HCT116 (cell line): ENCODE results near the gene NUCB1. TPM values are rescaled to one million over a fixed set of nuclear protein-coding genes. Genes with fewer than 3 reads are reported as not detected.
A peak's percentile ranks its signal among the peaks of the same experiment; 100 is the strongest.

ENCODE experiments used
- ATAC-seq: fragments of 200-7000 bp; cut with Tn5 transposase; 2 replicates; pipeline ENCODE4 v1.9.1; 2020; ENCODE audit warnings: mild to moderate bottlenecking, moderate library complexity
- BruUV-seq: library from RNA; stranded (reverse); fragments of 400-500 nt; replicated peaks from 2 replicates; lab custom pipeline; 2021; lab: Mats Ljungman, UMichigan
- CTCF ChIA-PET: fragments of 300-600 bp; sonication (Branson Sonifier 250); formaldehyde crosslinking; loops from one replicate; lab custom pipeline; 2021; ENCODE audit warnings: antibody characterized with exemption; lab: Charles Lee
- POLR2A ChIA-PET: fragments of 300-600, 350-600 bp; sonication (Branson Sonifier 250); formaldehyde crosslinking; loops from one replicate; lab custom pipeline; 2021; ENCODE audit warnings: antibody characterized with exemption; lab: Charles Lee
- RAD21 ChIA-PET, 2 experiments: fragments of 300-600 bp; sonication (Branson Sonifier 250); formaldehyde crosslinking; loops; one replicate each; lab custom pipeline; 2023; ENCODE audit warnings: low total read pairs in 2 of 2; ENCODE audit not compliant: uncharacterized antibody in 2 of 2, unreplicated experiment in 2 of 2, low non-redundant PET in 1 of 2; lab: Charles Lee
- DNase-seq: peaks from one replicate; pipeline ENCODE4 v3.0.0-alpha.2; 2010; ENCODE audit warnings: low read depth, low spot score
- H2AFZ ChIP-seq: fragments of 200-600 bp; shearing (Covaris generic), sonication (generic); 2 replicates; pipeline ENCODE4 v1.6.1; 2017; ENCODE audit warnings: low read depth, mixed run types, mixed read lengths, antibody characterized with exemption, low read length; ENCODE audit not compliant: poor library complexity, severe bottlenecking
- H3K27ac ChIP-seq: 2 replicates; pipeline ENCODE4 v1.5.1; 2012; ENCODE audit warnings: low read depth, low read length
- H3K27me3 ChIP-seq: fragments of 200-600 bp; sonication (generic); 2 replicates; pipeline ENCODE4 v1.6.1; 2016; ENCODE audit warnings: mixed run types, low read length, mixed read lengths; ENCODE audit not compliant: insufficient read depth
- H3K36me3 ChIP-seq, 2 experiments: fragments of 200-500 bp in 1 of 2; fragments of 200-600 bp in 1 of 2; sonication (Bioruptor generic) in 1 of 2; sonication (generic) in 1 of 2; 2 replicates each; pipeline versions ENCODE4 v1.5.1 to v1.6.1; 2014 to 2016; ENCODE audit warnings: low read length in 2 of 2, inconsistent platforms in 1 of 2, mixed read lengths in 1 of 2, mixed run types in 1 of 2; ENCODE audit not compliant: insufficient read depth in 2 of 2, control insufficient read depth in 1 of 2
- H3K4me1 ChIP-seq, 2 experiments: fragments of 200-600 bp in 1 of 2; sonication (generic) in 1 of 2; 2 replicates each; pipeline versions ENCODE4 v1.5.1 to v1.6.1; 2012 to 2017; ENCODE audit warnings: low read length in 2 of 2, inconsistent platforms in 1 of 2, mild to moderate bottlenecking in 1 of 2, mixed read lengths in 1 of 2, mixed run types in 1 of 2, moderate library complexity in 1 of 2; ENCODE audit not compliant: insufficient read depth in 2 of 2, control insufficient read depth in 1 of 2
- H3K4me2 ChIP-seq: fragments of 200-600 bp; sonication (generic); 2 replicates; pipeline ENCODE4 v1.6.1; 2017; ENCODE audit warnings: mixed run types, low read length, mixed read lengths
- H3K4me3 ChIP-seq, 2 experiments: fragments of 200-600 bp in 1 of 2; sonication (generic) in 1 of 2; replicated peaks in 1 of 2; 2 replicates each; pipeline ENCODE4 v1.5.1; 2011 to 2016; ENCODE audit warnings: low read length in 2 of 2, control low read depth in 1 of 2, low read depth in 1 of 2, mild to moderate bottlenecking in 1 of 2, mixed read lengths in 1 of 2, mixed run types in 1 of 2
- H3K79me2 ChIP-seq: fragments of 200-600 bp; sonication (generic); 2 replicates; pipeline ENCODE4 v1.6.1; 2017; ENCODE audit warnings: mild to moderate bottlenecking, mixed run types, low read length, moderate library complexity, mixed read lengths; ENCODE audit not compliant: insufficient read depth
- H3K9ac ChIP-seq: fragments of 200-600 bp; sonication (generic); 2 replicates; pipeline ENCODE4 v1.6.1; 2016; ENCODE audit warnings: low read length, mixed read lengths
- H3K9me2 ChIP-seq: fragments of 200-600 bp; sonication (generic), shearing (Covaris generic); 2 replicates; pipeline ENCODE4 v1.6.1; 2017; ENCODE audit warnings: mixed run types, mild to moderate bottlenecking, moderate library complexity; ENCODE audit not compliant: insufficient read depth
- H3K9me3 ChIP-seq, 2 experiments: fragments of 200-500 bp in 1 of 2; fragments of 200-600 bp in 1 of 2; sonication (Bioruptor generic) in 1 of 2; sonication (generic) in 1 of 2; 2 replicates each; pipeline ENCODE4 v1.6.1; 2014 to 2017; ENCODE audit warnings: low read length in 2 of 2, mixed read lengths in 2 of 2, inconsistent platforms in 1 of 2, low read depth in 1 of 2, mild to moderate bottlenecking in 1 of 2, mixed run types in 1 of 2, moderate library complexity in 1 of 2; ENCODE audit not compliant: control insufficient read depth in 1 of 2, insufficient read depth in 1 of 2
- H4K20me1 ChIP-seq: fragments of 200-600 bp; sonication (generic), shearing (Covaris generic); 2 replicates; pipeline ENCODE4 v1.6.1; 2017; ENCODE audit warnings: mixed run types, mild to moderate bottlenecking, moderate library complexity; ENCODE audit not compliant: insufficient read depth
- EGR1 ChIP-seq: IDR thresholded peaks from 2 replicates; pipeline ENCODE4 v1.6.1; 2012; ENCODE audit warnings: low read depth
- ELF1 ChIP-seq: IDR thresholded peaks from 2 replicates; pipeline ENCODE4 v1.6.1; 2012; ENCODE audit warnings: low read depth, borderline replicate concordance
- EZH2 ChIP-seq: fragments of 200-600 bp; sonication (generic); IDR thresholded peaks from 2 replicates; pipeline ENCODE4 v1.6.1; 2017; ENCODE audit warnings: antibody characterized with exemption, mixed run types
- EZH2phosphoT487 ChIP-seq: fragments of 200-600 bp; IDR thresholded peaks from 2 replicates; pipeline ENCODE4 v1.6.1; 2018; ENCODE audit warnings: antibody characterized with exemption, borderline replicate concordance
- FOSL1 ChIP-seq: IDR thresholded peaks from 2 replicates; pipeline ENCODE4 v1.6.1; 2012; ENCODE audit warnings: low read depth
- JUND ChIP-seq: IDR thresholded peaks from 2 replicates; pipeline ENCODE4 v1.6.1; 2012
- POLR2AphosphoS5 ChIP-seq: IDR thresholded peaks from 2 replicates; pipeline ENCODE4 v1.6.1; 2011; ENCODE audit warnings: mild to moderate bottlenecking, low read depth, low read length, moderate library complexity
- REST ChIP-seq: IDR thresholded peaks from 2 replicates; pipeline ENCODE4 v1.6.1; 2012; ENCODE audit warnings: low read depth
- SP1 ChIP-seq: IDR thresholded peaks from 2 replicates; pipeline ENCODE4 v1.6.1; 2012; ENCODE audit warnings: low read depth
- TCF7L2 ChIP-seq: IDR thresholded peaks from 2 replicates; pipeline ENCODE4 v1.7.0; 2011; ENCODE audit warnings: borderline replicate concordance, inconsistent platforms; ENCODE audit not compliant: insufficient read depth, insufficient read length; ENCODE audit errors: extremely low read depth
- ZFX ChIP-seq: fragments of 450-650 bp; IDR thresholded peaks from 2 replicates; pipeline ENCODE4 v1.6.1; 2017
- intact Hi-C: fragments of 100-400 bp; cut with micrococcal nuclease; formaldehyde crosslinking; loops from 2 replicates; pipeline ENCODE4 v1.10.0; 2022
- total RNA-seq: library from RNA; stranded (reverse); gene quantifications from one replicate; pipeline ENCODE4 v1.2.1, GENCODE V29; 2021; ENCODE audit not compliant: unreplicated experiment

The NUCB1 gene
- total RNA-seq, 1 experiment from 2014 or later = 88.8 TPM

GRCh38 chr19:48928164-48929025, 28.3 kb downstream of the NUCB1 start:
- ChIA-PET POLR2A (no interaction called here), RAD21 (no interaction called here), CTCF (no interaction called here)
- Histone ChIP-seq H3K27ac (no peak overlapping the region), H3K4me3 (no peak overlapping the region), H3K9me2 (no peaks in the 10 kb centered on the region), H3K27me3 (no peaks in the 10 kb centered on the region), H3K4me1 (peaks cover 30 to 51% of the 10 kb centered on the region in 2 experiments), H3K79me2 (no peaks in the 10 kb centered on the region), H3K9me3 (no peaks in the 10 kb centered on the region), H2AFZ (no peak overlapping the region), H3K36me3 (no peaks in the 10 kb centered on the region), H3K4me2 (peak overlapping the region; percentile 76; the same call in 1 of the 2 replicates), H3K9ac (no peak overlapping the region), H4K20me1 (no peaks in the 10 kb centered on the region)
- intact Hi-C loops = no loop called here
- no TSS peak for BruUV-seq
- DNase-seq = no peak
- ATAC-seq = no peak
- TF ChIP-seq SP1 (no peak), EZH2 (no peak), REST (no peak), EGR1 (no peak), POLR2AphosphoS5 (no peak), EZH2phosphoT487 (no peak), ELF1 (no peak), ZFX (no peak), JUND (no peak), TCF7L2 (no peak), FOSL1 (no peak)
